ENCODE results near the gene SMARCA2.

The SMARCA2 gene

DNA sequence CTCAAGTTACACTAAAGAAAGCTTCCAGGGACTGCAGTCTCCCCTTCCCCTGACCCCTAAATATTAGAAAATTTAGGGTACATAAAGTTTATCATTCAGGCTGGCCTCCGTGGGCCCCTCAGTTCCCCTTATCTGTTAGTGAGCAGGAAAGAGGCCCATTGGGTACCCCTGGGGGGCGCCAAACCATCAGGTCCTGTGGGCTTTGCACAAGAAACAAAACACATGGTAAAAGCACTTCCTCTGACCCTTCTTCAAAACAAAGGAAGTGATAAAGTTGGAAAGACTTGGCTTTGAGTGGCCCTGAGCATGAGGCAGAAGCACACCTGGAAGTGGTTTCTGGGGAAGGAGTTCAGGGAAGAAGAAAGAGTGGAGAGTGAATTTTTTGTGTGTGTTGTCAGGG is 213.0 kb downstream of the SMARCA2 start:
- Histone ChIP-seq H3K36me3 (ENCODE audit: low read length) (no peaks in the 10 kb centered on the region), H2AFZ (ENCODE audit: low read depth, low read length, severe bottlenecking) (no peak overlapping the region), H3K4me3 (ENCODE audit: insufficient read depth, low read length, poor library complexity, severe bottlenecking) (no peak overlapping the region), H3K27ac (ENCODE audit: low read depth, low read length) (no peak overlapping the region), H3K27me3 (ENCODE audit: low read length) (no peaks in the 10 kb centered on the region), H3K9ac (ENCODE audit: low read length) (no peak overlapping the region), H4K20me1 (ENCODE audit: low read depth, low read length) (no peaks in the 10 kb centered on the region), H3K9me3 (ENCODE audit: insufficient read depth, low read length) (no peaks in the 10 kb centered on the region), H3K4me2 (ENCODE audit: low read depth, low read length, poor library complexity, severe bottlenecking) (no peak overlapping the region), H3K79me2 (ENCODE audit: insufficient read depth, low read length) (no peaks in the 10 kb centered on the region), H3K9me2 (replicated peaks; ENCODE audit: insufficient read depth, low read length) (no peaks in the 10 kb centered on the region), H3F3A (ENCODE audit: insufficient read depth) (no peaks in the 10 kb centered on the region)
- no peak for TF ChIP-seq EZH2phosphoT487 (conservative IDR thresholded peaks at IDR 0.05; ENCODE audit: low read length)
- TF ChIP-seq, protein P1, sequence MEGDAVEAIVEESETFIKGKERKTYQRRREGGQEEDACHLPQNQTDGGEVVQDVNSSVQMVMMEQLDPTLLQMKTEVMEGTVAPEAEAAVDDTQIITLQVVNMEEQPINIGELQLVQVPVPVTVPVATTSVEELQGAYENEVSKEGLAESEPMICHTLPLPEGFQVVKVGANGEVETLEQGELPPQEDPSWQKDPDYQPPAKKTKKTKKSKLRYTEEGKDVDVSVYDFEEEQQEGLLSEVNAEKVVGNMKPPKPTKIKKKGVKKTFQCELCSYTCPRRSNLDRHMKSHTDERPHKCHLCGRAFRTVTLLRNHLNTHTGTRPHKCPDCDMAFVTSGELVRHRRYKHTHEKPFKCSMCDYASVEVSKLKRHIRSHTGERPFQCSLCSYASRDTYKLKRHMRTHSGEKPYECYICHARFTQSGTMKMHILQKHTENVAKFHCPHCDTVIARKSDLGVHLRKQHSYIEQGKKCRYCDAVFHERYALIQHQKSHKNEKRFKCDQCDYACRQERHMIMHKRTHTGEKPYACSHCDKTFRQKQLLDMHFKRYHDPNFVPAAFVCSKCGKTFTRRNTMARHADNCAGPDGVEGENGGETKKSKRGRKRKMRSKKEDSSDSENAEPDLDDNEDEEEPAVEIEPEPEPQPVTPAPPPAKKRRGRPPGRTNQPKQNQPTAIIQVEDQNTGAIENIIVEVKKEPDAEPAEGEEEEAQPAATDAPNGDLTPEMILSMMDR (IDR thresholded peaks at IDR 0.05; ENCODE audit: insufficient read depth, low read length, poor library complexity, severe bottlenecking) = peak; percentile 61

DNA sequence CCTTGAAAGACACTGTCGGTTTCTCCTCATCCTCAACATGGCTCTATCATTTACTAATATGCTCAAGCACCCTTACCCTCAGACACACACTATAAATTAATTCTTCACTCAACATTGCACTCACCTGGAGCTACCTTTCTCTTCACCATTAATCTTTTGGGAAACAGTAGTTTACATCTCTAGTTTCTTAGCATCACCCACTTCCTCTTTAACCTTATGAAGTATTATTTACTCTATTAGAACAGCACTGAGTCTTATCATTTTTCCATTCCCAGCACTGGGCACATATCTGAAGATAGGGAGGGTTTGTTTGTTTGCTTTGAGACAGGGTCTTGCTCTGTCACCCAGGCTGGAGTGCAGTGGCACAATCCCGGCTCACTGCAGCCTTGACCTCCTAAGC is 213.5 kb downstream of the SMARCA2 start:
- H3K4me2 ChIP-seq (ENCODE audit: low read depth, low read length, poor library complexity, severe bottlenecking) = no peak overlapping the region
- H3K9ac ChIP-seq (ENCODE audit: low read length) = no peak overlapping the region
- H3K9me2 ChIP-seq (replicated peaks; ENCODE audit: insufficient read depth, low read length) = no peaks in the 10 kb centered on the region
- H3K79me2 ChIP-seq (ENCODE audit: insufficient read depth, low read length) = no peaks in the 10 kb centered on the region
- H2AFZ ChIP-seq (ENCODE audit: low read depth, low read length, severe bottlenecking) = no peak overlapping the region
- H3K36me3 ChIP-seq (ENCODE audit: low read length) = no peaks in the 10 kb centered on the region
- H3K4me3 ChIP-seq (ENCODE audit: insufficient read depth, low read length, poor library complexity, severe bottlenecking) = no peak overlapping the region
- no peaks in the 10 kb centered on the region for H3K9me3 ChIP-seq (ENCODE audit: insufficient read depth, low read length)
- no peaks in the 10 kb centered on the region for H3F3A ChIP-seq (ENCODE audit: insufficient read depth)
- H3K27me3 ChIP-seq (ENCODE audit: low read length) = no peaks in the 10 kb centered on the region
- no peak for TF ChIP-seq EZH2phosphoT487 (conservative IDR thresholded peaks at IDR 0.05; ENCODE audit: low read length)
- TF ChIP-seq, protein P1 (IDR thresholded peaks at IDR 0.05; ENCODE audit: insufficient read depth, low read length, poor library complexity, severe bottlenecking) = no peak
- no peak overlapping the region for H3K27ac ChIP-seq (ENCODE audit: low read depth, low read length)
- H4K20me1 ChIP-seq (ENCODE audit: low read depth, low read length) = no peaks in the 10 kb centered on the region

DNA sequence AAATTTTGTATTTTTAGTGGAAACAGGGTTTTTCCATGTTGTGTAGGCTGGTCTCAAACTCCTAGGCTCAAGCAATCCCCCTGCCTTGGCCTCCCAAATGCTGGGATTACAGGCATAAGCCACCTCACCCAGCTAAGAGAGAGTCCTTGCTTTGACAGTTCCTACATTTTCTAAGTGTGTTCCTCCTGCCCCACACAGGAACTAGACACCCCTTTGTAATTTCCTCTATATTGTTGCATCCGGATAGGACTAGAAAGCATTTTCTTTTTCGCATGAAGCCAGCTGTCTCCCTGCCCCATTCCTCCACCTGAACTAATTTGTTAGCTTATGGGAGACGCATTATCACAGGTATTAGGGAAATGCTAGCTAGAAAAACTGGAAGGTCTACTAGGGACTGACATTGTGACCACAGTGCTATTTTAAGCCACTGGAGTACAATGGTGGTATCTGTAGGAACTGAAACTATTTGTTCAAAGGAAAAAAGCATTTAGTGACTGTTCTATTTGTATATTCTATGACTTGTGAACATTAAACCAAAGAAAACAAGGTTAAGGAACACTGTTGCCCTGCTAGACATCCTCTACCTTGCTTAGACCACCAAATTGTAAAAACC is 214.1 kb downstream of the SMARCA2 start:
- no peak overlapping the region for H3K4me3 ChIP-seq (ENCODE audit: insufficient read depth, low read length, poor library complexity, severe bottlenecking)
- H3K4me2 ChIP-seq (ENCODE audit: low read depth, low read length, poor library complexity, severe bottlenecking) = no peak overlapping the region
- no peaks in the 10 kb centered on the region for H3K9me2 ChIP-seq (replicated peaks; ENCODE audit: insufficient read depth, low read length)
- H3K9ac ChIP-seq (ENCODE audit: low read length) = no peak overlapping the region
- no peak overlapping the region for H3K27ac ChIP-seq (ENCODE audit: low read depth, low read length)
- H3K79me2 ChIP-seq (ENCODE audit: insufficient read depth, low read length) = no peaks in the 10 kb centered on the region
- H4K20me1 ChIP-seq (ENCODE audit: low read depth, low read length) = no peaks in the 10 kb centered on the region
- H3K9me3 ChIP-seq (ENCODE audit: insufficient read depth, low read length) = no peaks in the 10 kb centered on the region
- no peaks in the 10 kb centered on the region for H3K27me3 ChIP-seq (ENCODE audit: low read length)
- no peaks in the 10 kb centered on the region for H3F3A ChIP-seq (ENCODE audit: insufficient read depth)
- TF ChIP-seq, protein P1 (IDR thresholded peaks at IDR 0.05; ENCODE audit: insufficient read depth, low read length, poor library complexity, severe bottlenecking) = no peak
- no peak for TF ChIP-seq EZH2phosphoT487 (conservative IDR thresholded peaks at IDR 0.05; ENCODE audit: low read length)
- H3K36me3 ChIP-seq (ENCODE audit: low read length) = no peaks in the 10 kb centered on the region
- no peak overlapping the region for H2AFZ ChIP-seq (ENCODE audit: low read depth, low read length, severe bottlenecking)

All from SU-DHL-6 (cell line).